ENCODE measurements around the gene SMIM35. TPM values are rescaled to one million over a fixed set of nuclear protein-coding genes. Genes with fewer than 3 reads are reported as not detected.

SMIM35 gene
- total RNA-seq, 3 donors from 2014 or later = not detected

- no peak for DNase-seq (ENCODE audit: low spot score in 2 of 2)
- H3K4me1 ChIP-seq = no peaks in the 10 kb centered on the region
- H3K27ac ChIP-seq = no peak overlapping the region
- TF ChIP-seq, protein P1, sequence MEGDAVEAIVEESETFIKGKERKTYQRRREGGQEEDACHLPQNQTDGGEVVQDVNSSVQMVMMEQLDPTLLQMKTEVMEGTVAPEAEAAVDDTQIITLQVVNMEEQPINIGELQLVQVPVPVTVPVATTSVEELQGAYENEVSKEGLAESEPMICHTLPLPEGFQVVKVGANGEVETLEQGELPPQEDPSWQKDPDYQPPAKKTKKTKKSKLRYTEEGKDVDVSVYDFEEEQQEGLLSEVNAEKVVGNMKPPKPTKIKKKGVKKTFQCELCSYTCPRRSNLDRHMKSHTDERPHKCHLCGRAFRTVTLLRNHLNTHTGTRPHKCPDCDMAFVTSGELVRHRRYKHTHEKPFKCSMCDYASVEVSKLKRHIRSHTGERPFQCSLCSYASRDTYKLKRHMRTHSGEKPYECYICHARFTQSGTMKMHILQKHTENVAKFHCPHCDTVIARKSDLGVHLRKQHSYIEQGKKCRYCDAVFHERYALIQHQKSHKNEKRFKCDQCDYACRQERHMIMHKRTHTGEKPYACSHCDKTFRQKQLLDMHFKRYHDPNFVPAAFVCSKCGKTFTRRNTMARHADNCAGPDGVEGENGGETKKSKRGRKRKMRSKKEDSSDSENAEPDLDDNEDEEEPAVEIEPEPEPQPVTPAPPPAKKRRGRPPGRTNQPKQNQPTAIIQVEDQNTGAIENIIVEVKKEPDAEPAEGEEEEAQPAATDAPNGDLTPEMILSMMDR (IDR thresholded peaks at IDR 0.05) = no peak
- no peak for TF ChIP-seq POLR2A (IDR thresholded peaks at IDR 0.05)
- TF ChIP-seq POLR2AphosphoS5 (IDR thresholded peaks at IDR 0.05) = no peak
- H3K9me3 ChIP-seq = no peaks in the 10 kb centered on the region
- H3K4me3 ChIP-seq = no peak overlapping the region
- H3K36me3 ChIP-seq = no peaks in the 10 kb centered on the region
- H3K27me3 ChIP-seq = no peaks in the 10 kb centered on the region
- intact Hi-C loops (cut with DNase I; ENCODE audit: low total_unique reads) = no loop called here
Measured at GRCh38 chr11:118128310-118128709, 41.5 kb upstream of the SMIM35 start.

DNA sequence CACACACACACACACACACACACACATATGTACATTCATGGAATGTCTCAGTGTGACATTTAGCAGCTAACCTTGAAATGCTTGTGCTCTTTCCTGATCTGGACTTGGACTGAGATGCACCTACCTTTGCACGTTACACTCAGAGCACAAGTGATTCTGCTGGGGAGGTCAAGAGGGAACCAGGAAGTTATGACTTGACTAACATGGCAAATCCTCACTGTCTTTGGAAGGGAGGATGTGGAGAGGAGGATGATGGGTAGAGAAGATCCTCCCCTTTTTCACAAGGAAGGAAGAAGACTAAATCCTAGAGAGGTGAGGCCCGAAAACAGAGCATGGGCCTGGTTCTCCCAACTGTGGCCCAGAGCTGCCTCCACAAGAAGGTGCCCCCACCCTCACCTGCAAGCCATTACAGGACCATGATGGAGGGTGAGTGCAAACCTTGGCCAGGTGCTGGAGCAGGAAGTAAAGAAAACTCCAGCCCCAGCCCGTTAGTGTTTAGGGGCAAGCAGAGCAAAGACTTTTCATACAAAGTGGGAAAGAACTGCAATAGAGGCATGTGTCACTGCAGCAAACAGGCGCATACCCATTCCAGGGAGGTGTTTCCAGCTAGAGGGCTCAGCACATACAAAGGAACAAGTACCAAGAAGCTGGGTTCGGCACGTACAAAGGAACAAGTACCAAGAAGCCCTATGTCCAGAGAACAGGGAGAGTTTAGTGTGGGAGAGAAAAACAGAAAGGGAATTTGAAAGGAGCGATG is 39.5 kb upstream of the SMIM35 start:
- H3K36me3 ChIP-seq = no peaks in the 10 kb centered on the region
- intact Hi-C loops (cut with DNase I; ENCODE audit: low total_unique reads) = no loop called here
- no peaks in the 10 kb centered on the region for H3K4me1 ChIP-seq
- H3K9me3 ChIP-seq = no peaks in the 10 kb centered on the region
- TF ChIP-seq, protein P1 (IDR thresholded peaks at IDR 0.05) = no peak
- no peak for TF ChIP-seq POLR2A (IDR thresholded peaks at IDR 0.05)
- TF ChIP-seq POLR2AphosphoS5 (IDR thresholded peaks at IDR 0.05) = no peak
- DNase-seq (ENCODE audit: low spot score in 2 of 2) = no peak
- H3K4me3 ChIP-seq = no peak overlapping the region
- H3K27me3 ChIP-seq = no peaks in the 10 kb centered on the region
- H3K27ac ChIP-seq = no peak overlapping the region

- intact Hi-C loops (cut with DNase I; ENCODE audit: low total_unique reads) = no loop called here
- Histone ChIP-seq H3K27me3 (no peaks in the 10 kb centered on the region), H3K4me1 (no peaks in the 10 kb centered on the region), H3K36me3 (no peaks in the 10 kb centered on the region), H3K9me3 (no peaks in the 10 kb centered on the region), H3K4me3 (no peak overlapping the region), H3K27ac (no peak overlapping the region)
- TF ChIP-seq POLR2AphosphoS5 (IDR thresholded peaks at IDR 0.05) = no peak
- TF ChIP-seq, protein P1 (IDR thresholded peaks at IDR 0.05) = no peak
- TF ChIP-seq POLR2A (IDR thresholded peaks at IDR 0.05) = no peak
- no peak for DNase-seq (ENCODE audit: low spot score in 2 of 2)
Measured at GRCh38 chr11:118124929-118125535, 38.3 kb upstream of the SMIM35 start.

DNA sequence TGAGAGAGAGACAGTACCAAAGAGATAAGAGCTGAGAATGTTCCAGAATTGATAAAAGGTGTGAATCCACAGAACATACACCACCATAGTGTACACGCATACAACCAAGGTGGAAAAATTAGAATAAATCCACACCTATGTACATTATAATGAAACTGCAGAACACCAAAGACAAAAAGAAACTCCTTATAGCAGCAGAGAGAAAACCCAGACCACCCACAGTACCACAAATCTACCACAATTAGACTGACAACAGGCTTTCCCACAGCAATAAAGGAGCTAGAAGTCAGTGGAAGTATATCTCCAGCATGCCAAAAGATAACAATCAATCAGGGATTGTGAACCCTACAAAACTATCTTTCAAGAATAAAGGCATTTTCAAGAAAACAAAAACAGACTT is 34.0 kb upstream of the SMIM35 start:
- Histone ChIP-seq H3K27ac (no peak overlapping the region), H3K4me1 (no peaks in the 10 kb centered on the region), H3K4me3 (no peak overlapping the region), H3K9me3 (no peaks in the 10 kb centered on the region), H3K36me3 (no peaks in the 10 kb centered on the region), H3K27me3 (peaks cover 0 to 4% of the 10 kb centered on the region in 2 donors)
- DNase-seq (ENCODE audit: low spot score in 2 of 2) = no peak
- TF ChIP-seq, protein P1 (IDR thresholded peaks at IDR 0.05) = no peak
- TF ChIP-seq POLR2AphosphoS5 (IDR thresholded peaks at IDR 0.05) = no peak
- no peak for TF ChIP-seq POLR2A (IDR thresholded peaks at IDR 0.05)
- intact Hi-C loops (cut with DNase I; ENCODE audit: low total_unique reads) = no loop called here

Data from breast epithelium (tissue), 4 donors.